Neural cell (in vitro differentiated cells): Measurements from ENCODE around the gene FARP2. TPM values are rescaled to one million over a fixed set of nuclear protein-coding genes. Genes with fewer than 3 reads are reported as not detected.

Experiments used
- H2AFZ ChIP-seq: fragments of 200-600, 300-800 bp; sonication (generic), shearing (Covaris generic); 2 replicates; pipeline ENCODE4 v1.6.0; 2014; ENCODE audit warnings: low read depth, mild to moderate bottlenecking, antibody characterized with exemption, low read length, moderate library complexity
- H3F3A ChIP-seq: fragments of 200-600 bp; shearing (Covaris generic); 2 replicates; pipeline ENCODE4 v1.6.1; 2016; ENCODE audit warnings: mild to moderate bottlenecking, moderate library complexity, mixed read lengths, antibody characterized with exemption, low read length; ENCODE audit not compliant: insufficient read depth, poor library complexity, severe bottlenecking
- H3K27ac ChIP-seq: fragments of 200-600, 300-800 bp; sonication (generic), shearing (Covaris generic); 2 replicates; pipeline ENCODE4 v1.5.1; 2014; ENCODE audit warnings: mild to moderate bottlenecking, low read length, moderate library complexity
- H3K27me3 ChIP-seq: fragments of 300-800, 200-600 bp; sonication (generic), shearing (Covaris generic); 2 replicates; pipeline ENCODE4 v1.6.0; 2014; ENCODE audit warnings: mild to moderate bottlenecking, low read depth, low read length, moderate library complexity; ENCODE audit not compliant: insufficient read depth
- H3K36me3 ChIP-seq: fragments of 300-800, 200-600 bp; sonication (generic), shearing (Covaris generic); 2 replicates; pipeline ENCODE4 v1.5.1; 2014; ENCODE audit warnings: mild to moderate bottlenecking, antibody characterized with exemption, low read length, moderate library complexity; ENCODE audit not compliant: insufficient read depth
- H3K4me2 ChIP-seq: fragments of 300-800, 200-600 bp; sonication (generic), shearing (Covaris generic); 2 replicates; pipeline ENCODE4 v1.6.0; 2014; ENCODE audit warnings: mild to moderate bottlenecking, low read length
- H3K4me3 ChIP-seq: fragments of 300-800, 200-600 bp; sonication (generic), shearing (Covaris generic); 2 replicates; pipeline ENCODE4 v1.5.1; 2014; ENCODE audit warnings: mild to moderate bottlenecking, low read length, moderate library complexity
- H3K79me2 ChIP-seq: fragments of 200-600 bp; shearing (Covaris generic); replicated peaks from 2 replicates; pipeline ENCODE4 v1.6.0; 2014; ENCODE audit warnings: mild to moderate bottlenecking, low read length, moderate library complexity; ENCODE audit not compliant: insufficient read depth
- H3K9ac ChIP-seq: fragments of 300-800, 200-600 bp; sonication (generic), shearing (Covaris generic); 2 replicates; pipeline ENCODE4 v1.6.1; 2016; ENCODE audit warnings: mild to moderate bottlenecking, low read length, mixed read lengths
- H3K9me2 ChIP-seq: fragments of 200-600 bp; shearing (Covaris generic); 2 replicates; pipeline ENCODE4 v1.6.1; 2016; ENCODE audit warnings: mild to moderate bottlenecking, low read length, mixed read lengths; ENCODE audit not compliant: insufficient read depth
- H3K9me3 ChIP-seq: fragments of 200-600, 300-800 bp; sonication (generic), shearing (Covaris generic); 2 replicates; pipeline ENCODE4 v1.6.1; 2016; ENCODE audit warnings: mild to moderate bottlenecking, mixed run types, low read length, moderate library complexity, mixed read lengths
- H4K20me1 ChIP-seq: fragments of 200-600 bp; shearing (Covaris generic); 2 replicates; pipeline ENCODE4 v1.6.1; 2016; ENCODE audit warnings: mild to moderate bottlenecking, mixed run types; ENCODE audit not compliant: insufficient read depth
- EP300 ChIP-seq: fragments of 450-650 bp; conservative IDR thresholded peaks from 2 replicates; pipeline ENCODE4 v1.6.1; 2014; ENCODE audit warnings: antibody characterized with exemption, mild to moderate bottlenecking, moderate library complexity; ENCODE audit not compliant: poor library complexity, severe bottlenecking
- EZH2 ChIP-seq: fragments of 200-600, 300-800 bp; shearing (Covaris generic), sonication (generic); IDR thresholded peaks from 2 replicates; pipeline ENCODE4 v1.6.1; 2014; ENCODE audit warnings: antibody characterized with exemption, low read length, borderline replicate concordance, mild to moderate bottlenecking; ENCODE audit not compliant: insufficient read depth, poor library complexity, severe bottlenecking
- MXI1 ChIP-seq: fragments of 450-650 bp; conservative IDR thresholded peaks from 2 replicates; pipeline ENCODE4 v1.6.1; 2014; ENCODE audit warnings: antibody characterized with exemption, mild to moderate bottlenecking; ENCODE audit not compliant: poor library complexity, severe bottlenecking
- POLR2AphosphoS5 ChIP-seq: IDR thresholded peaks from 2 replicates; pipeline ENCODE4 v1.6.1; 2012
- RAD21 ChIP-seq: fragments of 450-650 bp; conservative IDR thresholded peaks from 2 replicates; pipeline ENCODE4 v1.6.1; 2014; ENCODE audit warnings: antibody characterized with exemption, mild to moderate bottlenecking, moderate library complexity
- SMC3 ChIP-seq: fragments of 450-650 bp; conservative IDR thresholded peaks from 2 replicates; pipeline ENCODE4 v1.6.1; 2014; ENCODE audit warnings: antibody characterized with exemption, mild to moderate bottlenecking, moderate library complexity; ENCODE audit not compliant: poor library complexity
- TAF1 ChIP-seq: IDR thresholded peaks from 2 replicates; pipeline ENCODE4 v1.6.1; 2012; ENCODE audit warnings: low read depth
- polyA plus RNA-seq: library from polyadenylated mRNA; depleted of rRNA; stranded (reverse); fragments of >200 nt; gene quantifications from 2 replicates; pipeline ENCODE4 v1.2.3, GENCODE V29; 2014
- TF ChIP-seq, protein P1 (sequence below): fragments of 450-650 bp; IDR thresholded peaks from 2 replicates; pipeline ENCODE4 v1.5.1; 2014; ENCODE audit warnings: antibody characterized with exemption, mild to moderate bottlenecking, moderate library complexity; ENCODE audit not compliant: poor library complexity, severe bottlenecking
- TF ChIP-seq, protein P2 (sequence below): IDR thresholded peaks from 2 replicates; pipeline ENCODE4 v1.6.1; 2012; ENCODE audit warnings: borderline replicate concordance

Gene FARP2
- polyA plus RNA-seq, 1 donor from 2014 or later, result 13.3 TPM

DNA sequence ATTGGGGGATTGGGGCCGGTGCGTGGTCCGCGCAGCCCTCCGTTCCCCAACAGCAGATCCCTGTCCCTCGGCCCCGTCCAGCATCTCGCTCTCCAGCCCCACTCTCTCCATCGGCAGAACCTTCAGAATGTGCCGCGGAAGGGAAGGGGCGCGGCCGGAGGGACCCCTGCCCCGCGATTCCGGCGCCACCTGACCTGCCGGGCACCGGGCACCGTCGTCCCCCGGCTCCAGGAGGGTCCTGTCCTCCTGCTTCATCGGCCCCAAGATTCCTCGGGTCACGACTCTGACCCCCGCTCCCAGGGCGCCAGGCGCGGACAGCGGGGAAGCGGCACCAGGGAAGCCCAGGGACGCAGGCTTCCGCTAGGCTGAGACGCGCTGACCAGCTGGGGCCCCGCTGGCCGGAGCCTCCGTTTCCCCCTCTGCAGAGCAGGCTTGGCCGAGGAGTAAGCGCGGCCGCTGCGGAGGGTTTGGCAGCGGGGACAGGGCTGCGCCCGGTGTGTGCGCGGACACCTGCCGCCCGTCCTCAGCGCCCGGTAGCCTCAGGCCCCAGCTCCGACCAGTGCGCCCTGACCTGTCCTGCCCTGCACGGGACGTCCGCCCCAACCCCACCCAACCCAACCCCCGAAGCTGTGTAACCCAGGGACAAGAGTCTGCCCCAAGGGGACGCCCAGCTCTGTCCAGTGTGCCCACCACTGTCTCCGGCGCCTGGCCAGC is 185.6 kb downstream of the FARP2 start:
- Histone ChIP-seq H3K4me2 (no peak overlapping the region), H3K9ac (no peak overlapping the region), H4K20me1 (no peaks in the 10 kb centered on the region), H3F3A (no peaks in the 10 kb centered on the region), H2AFZ (no peak overlapping the region), H3K27ac (no peak overlapping the region), H3K4me3 (peak overlapping the region; percentile 39), H3K9me2 (no peaks in the 10 kb centered on the region), H3K9me3 (no peaks in the 10 kb centered on the region), H3K79me2 (no peaks in the 10 kb centered on the region), H3K27me3 (peaks cover 28% of the 10 kb centered on the region), H3K36me3 (no peaks in the 10 kb centered on the region)
- TF ChIP-seq SMC3 (no peak), TAF1 (no peak), MXI1 (no peak), POLR2AphosphoS5 (no peak), EP300 (no peak), RAD21 (no peak), EZH2 (no peak)
- TF ChIP-seq, protein P1, sequence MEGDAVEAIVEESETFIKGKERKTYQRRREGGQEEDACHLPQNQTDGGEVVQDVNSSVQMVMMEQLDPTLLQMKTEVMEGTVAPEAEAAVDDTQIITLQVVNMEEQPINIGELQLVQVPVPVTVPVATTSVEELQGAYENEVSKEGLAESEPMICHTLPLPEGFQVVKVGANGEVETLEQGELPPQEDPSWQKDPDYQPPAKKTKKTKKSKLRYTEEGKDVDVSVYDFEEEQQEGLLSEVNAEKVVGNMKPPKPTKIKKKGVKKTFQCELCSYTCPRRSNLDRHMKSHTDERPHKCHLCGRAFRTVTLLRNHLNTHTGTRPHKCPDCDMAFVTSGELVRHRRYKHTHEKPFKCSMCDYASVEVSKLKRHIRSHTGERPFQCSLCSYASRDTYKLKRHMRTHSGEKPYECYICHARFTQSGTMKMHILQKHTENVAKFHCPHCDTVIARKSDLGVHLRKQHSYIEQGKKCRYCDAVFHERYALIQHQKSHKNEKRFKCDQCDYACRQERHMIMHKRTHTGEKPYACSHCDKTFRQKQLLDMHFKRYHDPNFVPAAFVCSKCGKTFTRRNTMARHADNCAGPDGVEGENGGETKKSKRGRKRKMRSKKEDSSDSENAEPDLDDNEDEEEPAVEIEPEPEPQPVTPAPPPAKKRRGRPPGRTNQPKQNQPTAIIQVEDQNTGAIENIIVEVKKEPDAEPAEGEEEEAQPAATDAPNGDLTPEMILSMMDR, result no peak
- TF ChIP-seq, protein P2, sequence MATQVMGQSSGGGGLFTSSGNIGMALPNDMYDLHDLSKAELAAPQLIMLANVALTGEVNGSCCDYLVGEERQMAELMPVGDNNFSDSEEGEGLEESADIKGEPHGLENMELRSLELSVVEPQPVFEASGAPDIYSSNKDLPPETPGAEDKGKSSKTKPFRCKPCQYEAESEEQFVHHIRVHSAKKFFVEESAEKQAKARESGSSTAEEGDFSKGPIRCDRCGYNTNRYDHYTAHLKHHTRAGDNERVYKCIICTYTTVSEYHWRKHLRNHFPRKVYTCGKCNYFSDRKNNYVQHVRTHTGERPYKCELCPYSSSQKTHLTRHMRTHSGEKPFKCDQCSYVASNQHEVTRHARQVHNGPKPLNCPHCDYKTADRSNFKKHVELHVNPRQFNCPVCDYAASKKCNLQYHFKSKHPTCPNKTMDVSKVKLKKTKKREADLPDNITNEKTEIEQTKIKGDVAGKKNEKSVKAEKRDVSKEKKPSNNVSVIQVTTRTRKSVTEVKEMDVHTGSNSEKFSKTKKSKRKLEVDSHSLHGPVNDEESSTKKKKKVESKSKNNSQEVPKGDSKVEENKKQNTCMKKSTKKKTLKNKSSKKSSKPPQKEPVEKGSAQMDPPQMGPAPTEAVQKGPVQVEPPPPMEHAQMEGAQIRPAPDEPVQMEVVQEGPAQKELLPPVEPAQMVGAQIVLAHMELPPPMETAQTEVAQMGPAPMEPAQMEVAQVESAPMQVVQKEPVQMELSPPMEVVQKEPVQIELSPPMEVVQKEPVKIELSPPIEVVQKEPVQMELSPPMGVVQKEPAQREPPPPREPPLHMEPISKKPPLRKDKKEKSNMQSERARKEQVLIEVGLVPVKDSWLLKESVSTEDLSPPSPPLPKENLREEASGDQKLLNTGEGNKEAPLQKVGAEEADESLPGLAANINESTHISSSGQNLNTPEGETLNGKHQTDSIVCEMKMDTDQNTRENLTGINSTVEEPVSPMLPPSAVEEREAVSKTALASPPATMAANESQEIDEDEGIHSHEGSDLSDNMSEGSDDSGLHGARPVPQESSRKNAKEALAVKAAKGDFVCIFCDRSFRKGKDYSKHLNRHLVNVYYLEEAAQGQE, result no peak

DNA sequence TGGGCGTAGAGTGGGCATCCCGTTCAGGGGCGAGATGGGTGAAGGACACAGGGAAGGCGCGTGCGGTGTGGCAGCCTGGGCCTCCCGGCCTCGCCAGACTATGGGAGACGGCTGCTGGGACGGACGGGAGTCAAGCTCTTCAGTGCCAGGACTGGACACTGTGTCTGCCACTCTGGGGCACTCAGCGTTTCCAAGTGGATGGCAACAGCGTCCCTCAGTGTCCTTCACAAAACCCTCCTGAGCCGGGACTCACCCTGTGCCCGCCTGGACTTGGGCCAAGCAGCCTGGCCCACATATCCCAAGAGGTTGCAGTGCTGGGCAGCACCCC is 186.2 kb downstream of the FARP2 start:
- Histone ChIP-seq H3K9ac (no peak overlapping the region), H3F3A (no peaks in the 10 kb centered on the region), H3K79me2 (no peaks in the 10 kb centered on the region), H3K27me3 (peaks cover 28% of the 10 kb centered on the region), H3K4me2 (no peak overlapping the region), H3K4me3 (no peak overlapping the region), H3K27ac (no peak overlapping the region), H3K36me3 (no peaks in the 10 kb centered on the region), H3K9me2 (no peaks in the 10 kb centered on the region), H3K9me3 (no peaks in the 10 kb centered on the region), H4K20me1 (no peaks in the 10 kb centered on the region), H2AFZ (no peak overlapping the region)
- TF ChIP-seq EZH2 (no peak), EP300 (no peak), POLR2AphosphoS5 (no peak), TAF1 (no peak), SMC3 (no peak), MXI1 (no peak)
- TF ChIP-seq, protein P1, result no peak
- TF ChIP-seq, protein P2, result no peak
